ENCODE results near the gene MFAP5.

GRCh38 chr12:8675591-8676036, 13.0 kb upstream of the MFAP5 start:
- TF ChIP-seq CTCF (IDR thresholded peaks at IDR 0.05; ENCODE audit: borderline replicate concordance, extremely low read depth, low read length, poor library complexity, severe bottlenecking) (no peak), EZH2 (IDR thresholded peaks at IDR 0.05; ENCODE audit: borderline replicate concordance, low read depth, low read length, severe bottlenecking) (no peak)
